ENCODE results near the gene NRAP. TPM values are rescaled to one million over a fixed set of nuclear protein-coding genes. Genes with fewer than 3 reads are reported as not detected.
"Not testable (repeated sequence)": the region's sequence is repeated elsewhere in the genome, so short reads cannot be mapped to it uniquely, and the experiment has no call there.

Gene NRAP
- polyA plus RNA-seq, 6 donors from 2014 or later, result not detected

- H3K4me1 Mint-ChIP-seq, result no peaks in the 10 kb centered on the region
- no peak overlapping the region for H3K27ac Mint-ChIP-seq
- H3K36me3 Mint-ChIP-seq, result peaks cover 0 to 7% of the 10 kb centered on the region in 2 donors
- peaks cover 0 to 17% (median 11%) of the 10 kb centered on the region in 7 donors for H3K9me3 Mint-ChIP-seq
- peak overlapping the region in 1 of 8 donors; percentile 11 for H3K4me3 Mint-ChIP-seq
- ATAC-seq (ENCODE audit: low read depth in 2 of 2) (no peak), DNase-seq (no peak)
- peaks cover 27 to 44% (median 38%) of the 10 kb centered on the region in 3 donors for H3K27me3 Mint-ChIP-seq
Measured at GRCh38 chr10:113665806-113666354, 2.0 kb upstream of the NRAP start.

DNA sequence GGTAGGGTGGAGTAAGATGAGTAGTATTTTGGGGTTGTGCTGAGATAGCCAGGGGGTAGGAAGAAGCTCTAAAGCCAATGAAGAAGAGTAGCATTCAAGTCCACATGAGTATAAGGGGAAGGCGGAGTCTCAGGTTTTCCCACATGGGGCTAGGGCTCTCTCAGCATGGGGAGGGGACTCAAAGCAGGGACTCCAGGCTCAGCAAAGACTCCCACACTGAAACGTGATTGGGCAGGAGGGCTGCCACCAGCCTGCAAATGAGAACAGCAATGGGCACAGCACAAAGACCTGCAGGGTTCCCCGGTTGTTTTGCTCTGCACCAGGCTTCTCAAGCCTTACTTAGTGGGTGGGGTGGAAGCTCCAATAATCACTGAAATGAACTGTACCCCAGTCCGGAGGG lies 1.5 kb upstream of the NRAP start:
- peaks cover 0 to 2% of the 10 kb centered on the region in 2 donors for H3K36me3 Mint-ChIP-seq
- ATAC-seq (ENCODE audit: low read depth in 2 of 2) (no peak), DNase-seq (no peak)
- H3K27me3 Mint-ChIP-seq, result peaks cover 25 to 39% (median 32%) of the 10 kb centered on the region in 3 donors
- H3K4me3 Mint-ChIP-seq, result no peak overlapping the region
- no peaks in the 10 kb centered on the region for H3K4me1 Mint-ChIP-seq
- no peak overlapping the region for H3K27ac Mint-ChIP-seq
- peaks cover 0 to 12% (median 6%) of the 10 kb centered on the region in 7 donors for H3K9me3 Mint-ChIP-seq

DNA sequence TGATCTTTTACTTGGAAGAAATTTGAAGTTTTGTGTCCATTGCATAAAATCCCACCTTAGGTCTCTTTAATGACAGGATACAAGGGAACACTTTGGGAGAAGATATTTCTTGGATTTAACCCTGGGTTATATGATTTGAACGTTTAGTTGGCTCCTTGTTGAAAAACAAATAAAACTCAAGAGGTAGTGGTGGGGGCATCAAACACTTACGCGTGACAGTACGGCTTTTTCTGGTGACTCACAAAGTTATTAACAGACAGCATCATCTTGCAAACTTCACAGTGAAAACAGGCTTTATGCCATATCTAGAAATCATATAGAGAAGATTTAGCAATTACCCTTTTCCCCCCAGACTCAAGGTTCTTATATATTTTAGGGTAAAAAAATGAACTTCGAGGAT lies 699 bp downstream of the NRAP start:
- Mint-ChIP-seq H3K4me1 (no peaks in the 10 kb centered on the region), H3K27ac (no peak overlapping the region), H3K27me3 (peaks cover 21 to 27% (median 27%) of the 10 kb centered on the region in 3 donors), H3K4me3 (no peak overlapping the region), H3K9me3 (peaks cover 0 to 2% (median 0%) of the 10 kb centered on the region in 7 donors), H3K36me3 (no peaks in the 10 kb centered on the region)
- ATAC-seq (ENCODE audit: low read depth in 2 of 2) (no peak), DNase-seq (no peak)

- no peak for ATAC-seq (ENCODE audit: low read depth in 2 of 2)
- DNase-seq, result no peak
- Mint-ChIP-seq H3K36me3 (no peaks in the 10 kb centered on the region), H3K27ac (no peak overlapping the region), H3K27me3 (peaks cover 15 to 29% (median 22%) of the 10 kb centered on the region in 3 donors), H3K4me1 (no peaks in the 10 kb centered on the region), H3K4me3 (no peak overlapping the region), H3K9me3 (peaks cover 0 to 2% (median 0%) of the 10 kb centered on the region in 7 donors)
Measured at GRCh38 chr10:113661332-113661731, 2.5 kb downstream of the NRAP start.

DNA sequence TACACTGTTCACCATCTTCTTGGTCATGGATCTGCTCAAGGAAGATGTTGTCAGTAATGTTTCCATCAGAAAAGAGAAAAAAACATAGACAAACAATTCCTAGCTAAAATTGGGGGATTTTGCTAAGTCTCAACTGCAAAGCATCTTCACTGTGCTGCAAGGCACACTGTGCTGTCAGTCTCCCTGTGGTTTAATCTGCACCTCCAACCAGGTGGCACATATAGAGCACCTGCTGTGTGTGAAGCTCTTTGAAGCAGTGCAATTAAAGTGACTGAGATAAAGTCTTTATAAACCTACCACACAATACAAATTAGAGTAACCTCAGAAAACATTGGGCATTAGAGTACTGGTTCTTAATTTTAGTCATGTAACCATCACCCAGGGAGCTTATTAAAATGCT lies 6.3 kb downstream of the NRAP start:
- ATAC-seq (ENCODE audit: low read depth in 2 of 2) (no peak), DNase-seq (no peak)
- Mint-ChIP-seq H3K36me3 (no peaks in the 10 kb centered on the region), H3K27me3 (peaks cover 21 to 39% (median 34%) of the 10 kb centered on the region in 3 donors), H3K4me1 (no peaks in the 10 kb centered on the region), H3K4me3 (no peak overlapping the region), H3K9me3 (no peaks in the 10 kb centered on the region), H3K27ac (no peak overlapping the region)

DNA sequence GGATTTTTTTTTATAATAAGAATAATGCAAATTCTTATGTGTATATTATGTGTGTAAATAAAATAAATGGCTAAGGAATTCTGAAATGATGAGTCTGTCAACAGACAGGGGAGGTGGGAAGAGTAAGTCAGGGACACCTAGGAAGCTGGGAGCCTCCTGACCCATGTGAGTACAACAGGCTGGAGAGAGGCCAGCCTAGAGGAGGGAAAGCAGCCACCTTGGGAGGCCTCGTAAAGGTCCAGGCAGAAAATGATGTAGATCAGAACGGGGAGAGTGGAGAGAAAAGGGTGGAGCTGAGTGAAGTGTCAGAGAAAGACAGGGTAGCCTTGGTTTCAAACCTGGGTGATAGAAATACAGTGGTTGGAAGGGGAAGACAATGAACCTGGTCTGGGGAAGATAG lies 6.9 kb downstream of the NRAP start:
- H3K9me3 Mint-ChIP-seq, result no peaks in the 10 kb centered on the region
- H3K36me3 Mint-ChIP-seq, result no peaks in the 10 kb centered on the region
- H3K4me3 Mint-ChIP-seq, result no peak overlapping the region
- DNase-seq (no peak), ATAC-seq (ENCODE audit: low read depth in 2 of 2) (no peak)
- H3K4me1 Mint-ChIP-seq, result no peaks in the 10 kb centered on the region
- peaks cover 22 to 40% (median 36%) of the 10 kb centered on the region in 3 donors for H3K27me3 Mint-ChIP-seq
- H3K27ac Mint-ChIP-seq, result no peak overlapping the region

DNA sequence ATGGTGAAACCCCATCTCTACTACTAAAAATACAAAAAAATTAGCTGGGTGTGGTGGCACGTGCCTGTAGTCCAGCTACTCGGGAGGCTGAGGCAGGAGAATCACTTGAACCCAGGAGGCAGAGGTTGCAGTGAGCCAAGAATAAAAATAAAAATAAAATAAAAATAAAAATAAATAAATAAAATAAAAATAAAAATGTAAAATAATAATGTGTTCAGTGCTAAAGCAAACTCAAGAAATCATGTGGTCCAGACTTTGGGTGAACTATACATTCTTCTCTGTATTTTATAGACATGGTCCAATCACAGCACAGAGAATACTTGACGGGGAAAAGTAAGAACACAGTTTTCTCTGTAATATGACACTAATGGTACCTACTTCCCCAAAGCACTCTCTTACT lies 11.4 kb downstream of the NRAP start:
- not testable (repeated sequence) for H3K27ac Mint-ChIP-seq; H3K36me3 Mint-ChIP-seq; H3K9me3 Mint-ChIP-seq; H3K4me1 Mint-ChIP-seq; ATAC-seq (ENCODE audit: low read depth in 2 of 2); H3K4me3 Mint-ChIP-seq; DNase-seq
- peaks cover 16 to 62% (median 48%) of the 10 kb centered on the region in 3 donors for H3K27me3 Mint-ChIP-seq

GRCh38 chr10:113651898-113652297 lies 11.9 kb downstream of the NRAP start:
- Mint-ChIP-seq H3K27ac (no peak overlapping the region), H3K9me3 (peaks cover 0 to 1% (median 0%) of the 10 kb centered on the region in 7 donors), H3K4me1 (no peaks in the 10 kb centered on the region), H3K36me3 (peaks cover 0 to 5% of the 10 kb centered on the region in 2 donors), H3K4me3 (no peak overlapping the region), H3K27me3 (peaks cover 13 to 65% (median 50%) of the 10 kb centered on the region in 3 donors)
- ATAC-seq (ENCODE audit: low read depth in 2 of 2) (no peak), DNase-seq (no peak)

- H3K27ac Mint-ChIP-seq, result no peak overlapping the region
- peaks cover 0 to 1% (median 0%) of the 10 kb centered on the region in 7 donors for H3K9me3 Mint-ChIP-seq
- peaks cover 15 to 68% (median 44%) of the 10 kb centered on the region in 3 donors for H3K27me3 Mint-ChIP-seq
- ATAC-seq (ENCODE audit: low read depth in 2 of 2) (no peak), DNase-seq (no peak)
- H3K36me3 Mint-ChIP-seq, result peaks cover 0 to 5% of the 10 kb centered on the region in 2 donors
- no peak overlapping the region for H3K4me3 Mint-ChIP-seq
- H3K4me1 Mint-ChIP-seq, result no peaks in the 10 kb centered on the region
Measured at GRCh38 chr10:113651021-113651420, 12.8 kb downstream of the NRAP start.

GRCh38 chr10:113650172-113650571 lies 13.7 kb downstream of the NRAP start:
- peaks cover 24 to 74% (median 41%) of the 10 kb centered on the region in 3 donors for H3K27me3 Mint-ChIP-seq
- peaks cover 0 to 5% of the 10 kb centered on the region in 2 donors for H3K36me3 Mint-ChIP-seq
- no peak overlapping the region for H3K4me3 Mint-ChIP-seq
- DNase-seq (no peak), ATAC-seq (ENCODE audit: low read depth in 2 of 2) (no peak)
- H3K27ac Mint-ChIP-seq, result no peak overlapping the region
- H3K9me3 Mint-ChIP-seq, result peaks cover 0 to 1% (median 0%) of the 10 kb centered on the region in 7 donors
- no peaks in the 10 kb centered on the region for H3K4me1 Mint-ChIP-seq

DNA sequence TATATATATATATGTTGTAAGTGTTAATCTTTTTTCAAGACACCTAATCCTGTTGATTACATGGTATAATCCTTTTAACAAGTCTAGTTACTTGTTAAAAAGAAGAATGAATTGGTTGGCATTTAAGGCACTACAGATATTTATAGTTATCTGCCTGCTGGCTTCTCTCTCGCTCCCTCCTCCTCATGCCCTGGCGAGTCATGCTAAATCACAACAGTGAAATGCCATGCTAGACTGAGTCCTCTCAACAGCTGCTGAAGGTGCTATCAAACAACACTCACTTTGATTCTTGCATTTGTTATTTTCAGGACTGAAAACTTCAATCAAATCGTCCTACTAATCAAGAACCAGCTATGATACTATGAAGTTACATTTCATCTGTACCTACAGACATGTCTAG lies 15.4 kb downstream of the NRAP start:
- Mint-ChIP-seq H3K27ac (peak overlapping the region in 1 of 6 donors; percentile 12), H3K36me3 (peaks cover 0 to 5% of the 10 kb centered on the region in 2 donors), H3K4me1 (no peaks in the 10 kb centered on the region), H3K9me3 (peaks cover 0 to 1% (median 0%) of the 10 kb centered on the region in 7 donors), H3K27me3 (peaks cover 24 to 68% (median 25%) of the 10 kb centered on the region in 3 donors), H3K4me3 (no peak overlapping the region)
- DNase-seq (no peak), ATAC-seq (ENCODE audit: low read depth in 2 of 2) (no peak)

- peaks cover 0 to 5% of the 10 kb centered on the region in 2 donors for H3K36me3 Mint-ChIP-seq
- DNase-seq, result no peak
Measured at GRCh38 chr10:113647812-113648211, 16.0 kb downstream of the NRAP start.

GRCh38 chr10:113646336-113647201 lies 17.3 kb downstream of the NRAP start:
- Mint-ChIP-seq H3K27me3 (peaks cover 28 to 70% (median 32%) of the 10 kb centered on the region in 3 donors), H3K4me3 (no peak overlapping the region), H3K4me1 (no peaks in the 10 kb centered on the region), H3K9me3 (peaks cover 0 to 1% (median 0%) of the 10 kb centered on the region in 7 donors), H3K27ac (no peak overlapping the region), H3K36me3 (peaks cover 0 to 5% of the 10 kb centered on the region in 2 donors)
- ATAC-seq (ENCODE audit: low read depth in 2 of 2) (no peak), DNase-seq (no peak)

More at GRCh38 chr10:113647812-113648211, 16.0 kb downstream of the NRAP start:
- H3K27ac Mint-ChIP-seq, result no peak overlapping the region
- peaks cover 0 to 1% (median 0%) of the 10 kb centered on the region in 7 donors for H3K9me3 Mint-ChIP-seq
- ATAC-seq (ENCODE audit: low read depth in 2 of 2), result no peak
- H3K4me1 Mint-ChIP-seq, result no peaks in the 10 kb centered on the region
- H3K27me3 Mint-ChIP-seq, result peaks cover 26 to 69% (median 28%) of the 10 kb centered on the region in 3 donors
- H3K4me3 Mint-ChIP-seq, result no peak overlapping the region
